ENCODE measurements around the gene HOXD4.

DNA sequence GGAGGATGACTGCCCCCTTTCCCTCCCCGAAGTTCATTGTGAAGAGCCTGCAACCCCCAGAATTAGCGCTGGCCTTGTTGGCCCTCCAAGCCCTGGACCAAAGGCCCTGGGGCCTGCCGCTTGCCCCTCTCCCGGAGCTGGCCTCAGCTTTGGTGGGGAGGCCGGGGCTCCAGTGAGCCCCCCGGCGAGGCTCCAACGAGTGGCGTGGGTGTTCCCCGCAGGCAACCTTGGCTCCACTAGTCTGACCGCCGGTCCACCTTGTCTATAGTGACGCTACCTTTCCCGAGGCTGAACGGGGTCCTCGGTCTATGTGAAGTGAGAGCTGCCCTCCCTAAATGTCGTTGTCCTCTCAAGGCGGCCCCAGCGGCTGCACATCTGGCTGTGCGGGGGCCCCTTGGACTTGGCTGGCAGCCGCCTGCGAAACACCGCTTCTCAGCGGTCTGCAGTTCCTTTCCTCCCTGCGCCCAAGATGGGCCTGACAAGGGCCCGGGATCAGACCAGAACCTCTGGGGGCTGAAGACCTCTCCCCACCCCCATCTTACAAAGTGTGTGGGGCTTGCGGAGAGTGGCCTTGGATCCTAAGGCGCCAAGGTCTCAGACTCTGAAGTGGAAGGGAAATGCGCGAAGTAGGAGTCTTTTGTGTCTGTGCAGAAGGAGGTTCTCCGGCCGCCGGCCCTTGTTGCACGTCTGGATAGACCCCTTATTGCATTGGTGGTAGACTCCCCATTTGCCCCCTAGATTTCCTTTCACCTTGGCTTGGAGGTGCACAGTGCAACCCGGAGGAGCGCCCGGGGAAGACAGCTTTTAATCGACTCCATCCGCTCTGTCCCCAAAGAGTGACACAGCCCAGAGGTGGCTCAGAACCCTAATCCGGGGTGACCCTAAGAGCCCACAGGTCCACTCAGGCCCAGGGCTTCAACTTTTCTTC lies 38.7 kb upstream of the HOXD4 start:
- TF ChIP-seq, protein P1, sequence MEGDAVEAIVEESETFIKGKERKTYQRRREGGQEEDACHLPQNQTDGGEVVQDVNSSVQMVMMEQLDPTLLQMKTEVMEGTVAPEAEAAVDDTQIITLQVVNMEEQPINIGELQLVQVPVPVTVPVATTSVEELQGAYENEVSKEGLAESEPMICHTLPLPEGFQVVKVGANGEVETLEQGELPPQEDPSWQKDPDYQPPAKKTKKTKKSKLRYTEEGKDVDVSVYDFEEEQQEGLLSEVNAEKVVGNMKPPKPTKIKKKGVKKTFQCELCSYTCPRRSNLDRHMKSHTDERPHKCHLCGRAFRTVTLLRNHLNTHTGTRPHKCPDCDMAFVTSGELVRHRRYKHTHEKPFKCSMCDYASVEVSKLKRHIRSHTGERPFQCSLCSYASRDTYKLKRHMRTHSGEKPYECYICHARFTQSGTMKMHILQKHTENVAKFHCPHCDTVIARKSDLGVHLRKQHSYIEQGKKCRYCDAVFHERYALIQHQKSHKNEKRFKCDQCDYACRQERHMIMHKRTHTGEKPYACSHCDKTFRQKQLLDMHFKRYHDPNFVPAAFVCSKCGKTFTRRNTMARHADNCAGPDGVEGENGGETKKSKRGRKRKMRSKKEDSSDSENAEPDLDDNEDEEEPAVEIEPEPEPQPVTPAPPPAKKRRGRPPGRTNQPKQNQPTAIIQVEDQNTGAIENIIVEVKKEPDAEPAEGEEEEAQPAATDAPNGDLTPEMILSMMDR (IDR thresholded peaks at IDR 0.05): no peak
- TF ChIP-seq POLR2A (IDR thresholded peaks at IDR 0.05): no peak

Measured in lower leg skin (tissue), 3 donors.